ENCODE results near the gene TANGO6. TPM values are rescaled to one million over a fixed set of nuclear protein-coding genes. Genes with fewer than 3 reads are reported as not detected.

TANGO6 gene
- total RNA-seq, 1 donor from 2014 or later, result 8.4 TPM

- ATAC-seq (ENCODE audit: poor library complexity) (no peak), DNase-seq (no peak)
- intact Hi-C loops (cut with DNase I), result no loop called here
These were observed 97.5 kb downstream of the TANGO6 start for GRCh38 chr16:68940816-68941215.

- ATAC-seq (ENCODE audit: poor library complexity) (no peak), DNase-seq (no peak)
- intact Hi-C loops (cut with DNase I), result no loop called here
These were observed 100.6 kb downstream of the TANGO6 start for GRCh38 chr16:68943961-68944360.

- ATAC-seq (ENCODE audit: poor library complexity) (no peak), DNase-seq (no peak)
- intact Hi-C loops (cut with DNase I), result no loop called here
These were observed 105.0 kb downstream of the TANGO6 start for GRCh38 chr16:68948230-68948910.

GRCh38 chr16:68951991-68952877 is 108.9 kb downstream of the TANGO6 start:
- no peak for DNase-seq
- no peak for ATAC-seq (ENCODE audit: poor library complexity)
- intact Hi-C loops (cut with DNase I), result no loop called here

GRCh38 chr16:68954911-68955635 is 111.7 kb downstream of the TANGO6 start:
- DNase-seq (no peak), ATAC-seq (ENCODE audit: poor library complexity) (no peak)
- intact Hi-C loops (cut with DNase I), result no loop called here

- DNase-seq (no peak), ATAC-seq (ENCODE audit: poor library complexity) (no peak)
- intact Hi-C loops (cut with DNase I), result no loop called here
These were observed 117.6 kb downstream of the TANGO6 start for GRCh38 chr16:68960910-68961309.

GRCh38 chr16:68961778-68962402 is 118.6 kb downstream of the TANGO6 start:
- intact Hi-C loops (cut with DNase I), result no loop called here
- DNase-seq (no peak), ATAC-seq (ENCODE audit: poor library complexity) (no peak)

- intact Hi-C loops (cut with DNase I), result no loop called here
- ATAC-seq (ENCODE audit: poor library complexity), result no peak
- DNase-seq, result no peak
These were observed 126.0 kb downstream of the TANGO6 start for GRCh38 chr16:68969338-68969737.

- intact Hi-C loops (cut with DNase I), result no loop called here
- ATAC-seq (ENCODE audit: poor library complexity) (no peak), DNase-seq (no peak)
These were observed 128.7 kb downstream of the TANGO6 start for GRCh38 chr16:68972013-68972412.

GRCh38 chr16:68972720-68973119 is 129.4 kb downstream of the TANGO6 start:
- ATAC-seq (ENCODE audit: poor library complexity) (no peak), DNase-seq (no peak)
- intact Hi-C loops (cut with DNase I), result no loop called here

- ATAC-seq (ENCODE audit: poor library complexity) (no peak), DNase-seq (no peak)
- intact Hi-C loops (cut with DNase I), result no loop called here
These were observed 130.3 kb downstream of the TANGO6 start for GRCh38 chr16:68973611-68974120.

- intact Hi-C loops (cut with DNase I), result no loop called here
- ATAC-seq (ENCODE audit: poor library complexity) (no peak), DNase-seq (no peak)
These were observed 135.1 kb downstream of the TANGO6 start for GRCh38 chr16:68978303-68978954.

- no peak for DNase-seq
- no peak for ATAC-seq (ENCODE audit: poor library complexity)
- intact Hi-C loops (cut with DNase I), result no loop called here
These were observed 137.5 kb downstream of the TANGO6 start for GRCh38 chr16:68980695-68981315.

- no peak for DNase-seq
- ATAC-seq (ENCODE audit: poor library complexity), result no peak
- intact Hi-C loops (cut with DNase I), result no loop called here
These were observed 138.6 kb downstream of the TANGO6 start for GRCh38 chr16:68981971-68982370.

- intact Hi-C loops (cut with DNase I), result no loop called here
- no peak for DNase-seq
- ATAC-seq (ENCODE audit: poor library complexity), result no peak
These were observed 141.1 kb downstream of the TANGO6 start for GRCh38 chr16:68984467-68984866.

- intact Hi-C loops (cut with DNase I), result no loop called here
- no peak for DNase-seq
- no peak for ATAC-seq (ENCODE audit: poor library complexity)
These were observed 141.9 kb downstream of the TANGO6 start for GRCh38 chr16:68985268-68985667.

GRCh38 chr16:68985855-68986254 is 142.5 kb downstream of the TANGO6 start:
- ATAC-seq (ENCODE audit: poor library complexity) (no peak), DNase-seq (no peak)
- intact Hi-C loops (cut with DNase I), result no loop called here

Data from Right ventricle myocardium superior (tissue), 1 donor.